Mucosa of descending colon (tissue), 3 donors: ENCODE data around the gene ACACA. TPM values are rescaled to one million over a fixed set of nuclear protein-coding genes. Genes with fewer than 3 reads are reported as not detected.

ENCODE experiments used
- ATAC-seq: fragments of 200-7000 bp; cut with Tn5 transposase; one replicate; pipeline ENCODE4 v1.9.1; 2020; ENCODE audit warnings: mild to moderate bottlenecking, moderate library complexity
- DNase-seq, 3 donors: peaks; one replicate each; pipeline ENCODE4 v3.0.0-alpha.2; 2020
- H3K36me3 ChIP-seq: fragments of 200-600 bp; one replicate; pipeline ENCODE4 v1.8.0; 2021; ENCODE audit warnings: low read depth, mild to moderate bottlenecking
- H3K4me1 ChIP-seq: fragments of 200-600 bp; one replicate; pipeline ENCODE4 v1.8.0; 2021; ENCODE audit warnings: low read depth, mild to moderate bottlenecking
- H3K4me3 ChIP-seq: fragments of 200-600 bp; one replicate; pipeline ENCODE4 v1.8.0; 2021; ENCODE audit warnings: mild to moderate bottlenecking
- H3K9me3 ChIP-seq: fragments of 200-600 bp; one replicate; pipeline ENCODE4 v1.8.0; 2021; ENCODE audit warnings: mild to moderate bottlenecking
- CTCF ChIP-seq: fragments of 200-600 bp; IDR thresholded peaks from one replicate; pipeline ENCODE4 v1.8.0; 2022; ENCODE audit warnings: antibody characterized with exemption, mild to moderate bottlenecking
- intact Hi-C, 2 donors: fragments of 100-400 bp; cut with DNase I in 1 of 2; cut with micrococcal nuclease in 1 of 2; formaldehyde crosslinking; loops; one replicate each; pipeline versions ENCODE4 v1.11.0 to v1.11.1; 2022; cut with DNase I, micrococcal nuclease
- total RNA-seq, 3 donors: library from RNA; stranded (reverse); fragmentation: NEBNext Ultra II Directional in 2 of 3; extraction: Animal tissue kit (Norgen Biotek cat#: 25700) in 2 of 3; gene quantifications; one replicate each; pipeline versions ENCODE4 v1.2.1 to v1.2.4, GENCODE V29; 2021 to 2023
- donor health status: DM: no; HTN: no; CAD: no; lungs with moderate emphysema.
- donor health status: DM: no; HTN: no; CAD: no.
- donor health status: DM: no; HTN: yes; CAD: no.

Gene ACACA
- total RNA-seq, 3 donors from 2014 or later, result 58.5 to 64.1 (median 60.3) TPM

GRCh38 chr17:37400505-37400904, 6.1 kb downstream of the ACACA start:
- no peak for TF ChIP-seq CTCF
- intact Hi-C loops, result no loop called here
- no peaks in the 10 kb centered on the region for H3K36me3 ChIP-seq
- H3K4me1 ChIP-seq, result peaks cover 3% of the 10 kb centered on the region
- no peaks in the 10 kb centered on the region for H3K9me3 ChIP-seq
- DNase-seq (no peak), ATAC-seq (no peak)
- no peak overlapping the region for H3K4me3 ChIP-seq

GRCh38 chr17:37399265-37399803, 7.3 kb downstream of the ACACA start:
- no peak overlapping the region for H3K4me3 ChIP-seq
- DNase-seq, result no peak
- peak; percentile 47 for ATAC-seq
- no peaks in the 10 kb centered on the region for H3K36me3 ChIP-seq
- no peak for TF ChIP-seq CTCF
- H3K9me3 ChIP-seq, result no peaks in the 10 kb centered on the region
- intact Hi-C loops, result no loop called here
- no peaks in the 10 kb centered on the region for H3K4me1 ChIP-seq

- no peak for TF ChIP-seq CTCF
- DNase-seq, result no peak
- Histone ChIP-seq H3K9me3 (no peaks in the 10 kb centered on the region), H3K4me1 (peaks cover 6% of the 10 kb centered on the region), H3K36me3 (no peaks in the 10 kb centered on the region), H3K4me3 (no peak overlapping the region)
- ATAC-seq, result no peak
- intact Hi-C loops, result no loop called here
These were observed 13.3 kb downstream of the ACACA start for GRCh38 chr17:37393352-37393751.

- Histone ChIP-seq H3K36me3 (no peaks in the 10 kb centered on the region), H3K4me1 (peaks cover 6% of the 10 kb centered on the region), H3K4me3 (no peak overlapping the region), H3K9me3 (no peaks in the 10 kb centered on the region)
- no peak for TF ChIP-seq CTCF
- intact Hi-C loops, result no loop called here
- no peak for DNase-seq
- ATAC-seq, result no peak
These were observed 14.5 kb downstream of the ACACA start for GRCh38 chr17:37392024-37392590.

GRCh38 chr17:37391146-37391545, 15.5 kb downstream of the ACACA start:
- H3K9me3 ChIP-seq, result no peaks in the 10 kb centered on the region
- no peaks in the 10 kb centered on the region for H3K36me3 ChIP-seq
- DNase-seq (no peak), ATAC-seq (no peak)
- TF ChIP-seq CTCF, result no peak
- H3K4me1 ChIP-seq, result peaks cover 7% of the 10 kb centered on the region
- H3K4me3 ChIP-seq, result no peak overlapping the region
- intact Hi-C loops, result no loop called here
